ENCODE data around the gene POLL. TPM values are rescaled to one million over a fixed set of nuclear protein-coding genes. Genes with fewer than 3 reads are reported as not detected.

POLL gene
- total RNA-seq, 1 donor from 2014 or later = 30.4 TPM

DNA sequence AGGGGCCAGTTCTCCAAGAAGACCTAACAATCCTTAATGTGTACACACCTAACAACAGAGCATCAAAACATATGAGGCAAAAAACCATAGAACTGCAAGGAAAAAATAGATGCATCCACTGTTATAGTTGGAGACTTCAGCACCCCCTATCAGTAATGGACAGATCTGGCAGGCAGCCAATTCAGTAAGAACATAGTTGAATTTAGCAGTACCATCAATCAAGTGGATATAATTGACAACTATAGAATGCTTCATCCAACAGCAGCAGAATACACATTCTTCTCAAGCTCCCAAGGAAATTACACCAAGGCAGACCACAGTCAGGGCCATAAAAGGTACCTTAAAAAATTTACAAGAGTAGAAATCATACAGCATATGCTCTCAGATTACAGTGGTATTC, 42.2 kb downstream of the POLL start:
- no peak for DNase-seq
- TF ChIP-seq CTCF (IDR thresholded peaks at IDR 0.05) = no peak
- H3K36me3 ChIP-seq = peaks cover 3% of the 10 kb centered on the region
- no peaks in the 10 kb centered on the region for H3K4me1 ChIP-seq
- H3K4me3 ChIP-seq = no peak overlapping the region
- no peak for ATAC-seq
- no peaks in the 10 kb centered on the region for H3K27me3 ChIP-seq
- no peak overlapping the region for H3K27ac ChIP-seq
- no peaks in the 10 kb centered on the region for H3K9me3 ChIP-seq
- intact Hi-C loops (cut with DNase I) = no loop called here

DNA sequence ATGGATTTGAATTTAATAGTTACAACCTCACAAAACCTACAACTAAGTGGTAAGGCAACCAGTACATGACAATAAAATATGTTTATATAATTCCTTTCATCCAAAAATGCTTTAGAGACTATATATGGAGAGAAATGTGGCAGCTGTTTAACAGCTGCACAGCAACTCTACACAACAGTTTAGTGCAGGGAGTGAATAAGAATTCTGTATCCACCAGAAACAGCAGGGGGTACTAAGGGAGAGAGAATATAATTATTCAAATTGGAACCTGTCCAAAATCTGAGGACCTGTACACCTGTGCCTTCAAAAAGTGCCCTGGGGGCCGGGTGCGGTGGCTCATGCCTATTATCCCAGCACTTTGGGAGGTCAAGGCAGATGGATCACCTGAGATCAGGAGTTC, 49.6 kb downstream of the POLL start:
- no peak for DNase-seq
- no peak for TF ChIP-seq CTCF (IDR thresholded peaks at IDR 0.05)
- no peaks in the 10 kb centered on the region for H3K27me3 ChIP-seq
- H3K9me3 ChIP-seq = no peaks in the 10 kb centered on the region
- H3K27ac ChIP-seq = no peak overlapping the region
- ATAC-seq = no peak
- no peak overlapping the region for H3K4me3 ChIP-seq
- H3K4me1 ChIP-seq = no peaks in the 10 kb centered on the region
- intact Hi-C loops (cut with DNase I) = no loop called here
- peaks cover 3% of the 10 kb centered on the region for H3K36me3 ChIP-seq

- Histone ChIP-seq H3K36me3 (peaks cover 14% of the 10 kb centered on the region), H3K9me3 (no peaks in the 10 kb centered on the region), H3K27me3 (no peaks in the 10 kb centered on the region), H3K4me1 (no peaks in the 10 kb centered on the region), H3K27ac (peak overlapping the region; percentile 12), H3K4me3 (no peak overlapping the region)
- ATAC-seq = no peak
- peak; percentile 57 for TF ChIP-seq CTCF (IDR thresholded peaks at IDR 0.05)
- no peak for DNase-seq
- intact Hi-C loops (cut with DNase I) = no loop called here
These were observed 51.3 kb downstream of the POLL start for GRCh38 chr10:101536800-101537199.

GRCh38 chr10:101535949-101536348, 52.1 kb downstream of the POLL start:
- Histone ChIP-seq H3K4me1 (no peaks in the 10 kb centered on the region), H3K9me3 (no peaks in the 10 kb centered on the region), H3K27me3 (no peaks in the 10 kb centered on the region), H3K27ac (peak overlapping the region; percentile 12), H3K4me3 (no peak overlapping the region), H3K36me3 (peaks cover 14% of the 10 kb centered on the region)
- intact Hi-C loops (cut with DNase I) = no loop called here
- DNase-seq (no peak), ATAC-seq (no peak)
- TF ChIP-seq CTCF (IDR thresholded peaks at IDR 0.05) = no peak

GRCh38 chr10:101529725-101530553, 58.1 kb downstream of the POLL start:
- intact Hi-C loops (cut with DNase I) = no loop called here
- ATAC-seq (no peak), DNase-seq (no peak)
- H3K9me3 ChIP-seq = no peaks in the 10 kb centered on the region
- H3K4me1 ChIP-seq = no peaks in the 10 kb centered on the region
- peaks cover 14% of the 10 kb centered on the region for H3K36me3 ChIP-seq
- no peak for TF ChIP-seq CTCF (IDR thresholded peaks at IDR 0.05)
- H3K4me3 ChIP-seq = no peak overlapping the region
- no peaks in the 10 kb centered on the region for H3K27me3 ChIP-seq
- H3K27ac ChIP-seq = no peak overlapping the region
